ENCODE data around the gene SLCO2B1. TPM values are rescaled to one million over a fixed set of nuclear protein-coding genes. Genes with fewer than 3 reads are reported as not detected.

Gene SLCO2B1
- total RNA-seq, 1 donor from 2014 or later, result 3.5 TPM

DNA sequence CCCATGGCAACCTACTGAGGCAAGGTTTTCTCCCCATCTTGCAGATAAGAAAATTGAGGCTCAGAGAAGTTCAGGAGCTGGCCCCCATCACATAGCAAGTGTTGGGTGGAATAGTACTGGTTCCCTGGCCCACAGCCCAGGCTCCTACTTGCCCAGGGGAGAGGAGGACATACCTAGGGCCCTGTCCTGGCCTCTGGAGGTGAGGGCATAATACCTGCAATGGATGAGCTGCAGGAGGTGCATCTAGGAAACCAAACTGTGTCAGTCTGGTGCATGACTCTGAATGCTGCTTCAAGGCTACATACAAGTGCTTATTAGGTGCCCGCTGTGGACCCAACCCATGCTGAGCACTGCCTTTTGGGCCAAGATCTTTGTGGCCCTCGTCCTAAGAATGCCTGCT, 49.6 kb downstream of the SLCO2B1 start:
- H3K4me3 Mint-ChIP-seq (ENCODE audit: unreplicated experiment), result no peak overlapping the region
- H3K36me3 Mint-ChIP-seq (ENCODE audit: low read depth, unreplicated experiment), result no peaks in the 10 kb centered on the region
- H3K9me3 Mint-ChIP-seq (ENCODE audit: unreplicated experiment), result no peaks in the 10 kb centered on the region
- DNase-seq (ENCODE audit: low spot score), result no peak
- TF ChIP-seq, protein P1, sequence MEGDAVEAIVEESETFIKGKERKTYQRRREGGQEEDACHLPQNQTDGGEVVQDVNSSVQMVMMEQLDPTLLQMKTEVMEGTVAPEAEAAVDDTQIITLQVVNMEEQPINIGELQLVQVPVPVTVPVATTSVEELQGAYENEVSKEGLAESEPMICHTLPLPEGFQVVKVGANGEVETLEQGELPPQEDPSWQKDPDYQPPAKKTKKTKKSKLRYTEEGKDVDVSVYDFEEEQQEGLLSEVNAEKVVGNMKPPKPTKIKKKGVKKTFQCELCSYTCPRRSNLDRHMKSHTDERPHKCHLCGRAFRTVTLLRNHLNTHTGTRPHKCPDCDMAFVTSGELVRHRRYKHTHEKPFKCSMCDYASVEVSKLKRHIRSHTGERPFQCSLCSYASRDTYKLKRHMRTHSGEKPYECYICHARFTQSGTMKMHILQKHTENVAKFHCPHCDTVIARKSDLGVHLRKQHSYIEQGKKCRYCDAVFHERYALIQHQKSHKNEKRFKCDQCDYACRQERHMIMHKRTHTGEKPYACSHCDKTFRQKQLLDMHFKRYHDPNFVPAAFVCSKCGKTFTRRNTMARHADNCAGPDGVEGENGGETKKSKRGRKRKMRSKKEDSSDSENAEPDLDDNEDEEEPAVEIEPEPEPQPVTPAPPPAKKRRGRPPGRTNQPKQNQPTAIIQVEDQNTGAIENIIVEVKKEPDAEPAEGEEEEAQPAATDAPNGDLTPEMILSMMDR (IDR thresholded peaks at IDR 0.05; ENCODE audit: unreplicated experiment), result no peak
- H3K4me1 Mint-ChIP-seq (ENCODE audit: unreplicated experiment), result peaks cover 30% of the 10 kb centered on the region
- peaks cover 17% of the 10 kb centered on the region for H3K27me3 Mint-ChIP-seq (ENCODE audit: unreplicated experiment)
- H3K27ac Mint-ChIP-seq (ENCODE audit: unreplicated experiment), result no peak overlapping the region

DNA sequence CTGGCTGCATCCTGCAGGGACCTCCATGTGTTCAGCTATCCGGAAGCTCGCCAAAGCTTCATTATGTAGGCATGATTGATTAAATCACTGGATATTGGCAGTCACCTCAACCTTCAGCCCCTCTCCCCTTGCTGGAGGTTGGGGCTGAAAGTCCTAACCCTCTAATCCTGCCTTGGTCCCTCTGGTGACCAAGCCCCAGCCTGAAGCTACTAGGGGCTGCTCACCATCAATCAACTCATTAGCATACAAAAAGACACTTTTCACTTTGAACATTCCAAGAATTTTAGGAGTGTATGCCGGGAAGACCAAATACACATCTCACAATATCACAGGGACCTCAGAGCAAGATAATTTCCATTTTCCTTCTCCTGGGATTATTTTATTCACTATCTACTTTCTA, 50.9 kb downstream of the SLCO2B1 start:
- TF ChIP-seq, protein P1 (IDR thresholded peaks at IDR 0.05; ENCODE audit: unreplicated experiment), result no peak
- no peak for DNase-seq (ENCODE audit: low spot score)
- Mint-ChIP-seq H3K4me1 (ENCODE audit: unreplicated experiment) (peaks cover 30% of the 10 kb centered on the region), H3K4me3 (ENCODE audit: unreplicated experiment) (no peak overlapping the region), H3K27ac (ENCODE audit: unreplicated experiment) (no peak overlapping the region), H3K36me3 (ENCODE audit: low read depth, unreplicated experiment) (no peaks in the 10 kb centered on the region), H3K27me3 (ENCODE audit: unreplicated experiment) (peaks cover 12% of the 10 kb centered on the region), H3K9me3 (ENCODE audit: unreplicated experiment) (no peaks in the 10 kb centered on the region)

DNA sequence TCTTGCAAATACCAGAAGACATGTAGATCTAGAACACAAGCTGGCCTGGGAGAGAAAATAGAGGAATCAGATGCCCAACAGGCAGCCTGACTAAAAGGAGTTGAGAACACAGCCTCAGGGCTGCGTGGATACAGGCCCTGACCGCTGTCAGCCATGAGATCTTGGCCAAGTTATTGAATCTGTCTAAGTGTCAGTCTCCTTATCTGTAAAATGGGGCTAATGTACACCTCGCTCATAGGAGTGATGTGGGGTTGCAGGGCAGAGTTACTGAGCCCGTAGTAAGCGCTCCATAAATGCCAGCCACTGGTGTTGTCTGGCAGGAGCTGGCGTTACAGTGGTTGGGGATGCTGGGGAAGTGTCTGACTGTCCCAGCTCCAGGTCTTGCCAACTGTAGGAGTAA, 51.3 kb downstream of the SLCO2B1 start:
- H3K9me3 Mint-ChIP-seq (ENCODE audit: unreplicated experiment), result no peaks in the 10 kb centered on the region
- H3K27me3 Mint-ChIP-seq (ENCODE audit: unreplicated experiment), result peaks cover 10% of the 10 kb centered on the region
- no peaks in the 10 kb centered on the region for H3K36me3 Mint-ChIP-seq (ENCODE audit: low read depth, unreplicated experiment)
- H3K4me3 Mint-ChIP-seq (ENCODE audit: unreplicated experiment), result no peak overlapping the region
- H3K4me1 Mint-ChIP-seq (ENCODE audit: unreplicated experiment), result peaks cover 30% of the 10 kb centered on the region
- no peak for DNase-seq (ENCODE audit: low spot score)
- H3K27ac Mint-ChIP-seq (ENCODE audit: unreplicated experiment), result peak overlapping the region; percentile 15
- TF ChIP-seq, protein P1 (IDR thresholded peaks at IDR 0.05; ENCODE audit: unreplicated experiment), result no peak

DNA sequence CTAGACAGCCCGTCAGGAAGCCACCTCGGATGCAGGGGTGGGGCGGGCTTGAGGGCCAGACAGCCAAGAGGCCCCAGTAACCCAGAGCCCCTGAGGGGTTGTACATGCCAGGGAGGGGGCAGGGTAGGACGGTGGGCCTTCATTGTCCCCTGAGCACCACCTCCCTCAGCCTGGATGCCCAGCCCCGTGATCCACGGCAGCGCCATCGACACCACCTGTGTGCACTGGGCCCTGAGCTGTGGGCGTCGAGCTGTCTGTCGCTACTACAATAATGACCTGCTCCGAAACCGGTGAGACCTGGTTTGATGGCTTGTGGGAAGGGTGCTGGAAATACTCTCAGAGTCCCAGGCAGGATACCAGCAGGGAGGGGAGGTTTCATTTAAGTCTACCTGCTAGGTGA, 52.2 kb downstream of the SLCO2B1 start:
- Mint-ChIP-seq H3K4me1 (ENCODE audit: unreplicated experiment) (peaks cover 29% of the 10 kb centered on the region), H3K27me3 (ENCODE audit: unreplicated experiment) (peaks cover 5% of the 10 kb centered on the region), H3K9me3 (ENCODE audit: unreplicated experiment) (no peaks in the 10 kb centered on the region), H3K36me3 (ENCODE audit: low read depth, unreplicated experiment) (no peaks in the 10 kb centered on the region), H3K4me3 (ENCODE audit: unreplicated experiment) (no peak overlapping the region), H3K27ac (ENCODE audit: unreplicated experiment) (no peak overlapping the region)
- TF ChIP-seq, protein P1 (IDR thresholded peaks at IDR 0.05; ENCODE audit: unreplicated experiment), result no peak
- DNase-seq (ENCODE audit: low spot score), result no peak

DNA sequence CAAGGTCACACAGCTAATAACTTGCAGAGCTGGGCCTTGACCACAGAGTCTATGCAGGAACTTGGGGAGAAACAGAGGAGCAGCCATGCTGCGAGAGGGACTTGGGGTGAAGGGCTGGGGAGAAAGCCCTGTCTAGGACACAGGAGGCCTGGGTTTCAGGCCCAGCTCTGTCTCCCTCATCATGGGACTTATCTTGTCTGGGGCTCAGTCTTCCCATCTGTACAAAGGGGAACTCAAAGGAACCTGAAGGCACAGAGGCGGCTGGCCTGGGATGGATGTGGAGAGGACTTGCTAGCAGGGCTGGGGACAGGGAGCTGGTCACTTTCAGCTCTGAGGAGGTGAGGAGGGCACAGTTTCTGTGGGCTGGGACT, 52.7 kb downstream of the SLCO2B1 start:
- no peak for DNase-seq (ENCODE audit: low spot score)
- TF ChIP-seq, protein P1 (IDR thresholded peaks at IDR 0.05; ENCODE audit: unreplicated experiment), result no peak
- Mint-ChIP-seq H3K36me3 (ENCODE audit: low read depth, unreplicated experiment) (no peaks in the 10 kb centered on the region), H3K27ac (ENCODE audit: unreplicated experiment) (no peak overlapping the region), H3K4me1 (ENCODE audit: unreplicated experiment) (peaks cover 25% of the 10 kb centered on the region), H3K27me3 (ENCODE audit: unreplicated experiment) (peaks cover 4% of the 10 kb centered on the region), H3K9me3 (ENCODE audit: unreplicated experiment) (no peaks in the 10 kb centered on the region), H3K4me3 (ENCODE audit: unreplicated experiment) (no peak overlapping the region)
